Measurements from ENCODE around the gene NEGR1. TPM values are rescaled to one million over a fixed set of nuclear protein-coding genes. Genes with fewer than 3 reads are reported as not detected.

NEGR1 gene
- total and polyA plus RNA-seq, 2 experiments from 2014 or later, result 0.57 to 0.94 TPM

DNA sequence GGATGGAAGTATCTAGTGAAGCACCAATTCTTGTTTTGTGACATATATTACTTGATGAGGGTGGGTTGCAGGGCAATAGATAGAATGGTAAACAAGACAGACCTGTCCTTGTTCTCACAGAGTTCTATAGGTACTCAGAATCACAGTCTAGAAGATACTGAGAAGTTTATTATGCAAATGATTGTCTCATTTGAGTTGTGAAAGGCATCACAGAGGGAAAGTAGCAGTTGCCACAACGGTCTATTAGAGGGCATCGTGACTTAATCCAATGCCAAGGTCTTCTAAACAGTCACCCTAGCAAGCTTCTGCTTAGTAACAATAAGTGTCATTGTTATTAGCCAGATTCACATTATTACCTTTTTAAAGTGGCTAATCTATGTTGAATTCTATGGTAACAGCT lies 626.7 kb downstream of the NEGR1 start (continued):
- TF ChIP-seq, protein P1, sequence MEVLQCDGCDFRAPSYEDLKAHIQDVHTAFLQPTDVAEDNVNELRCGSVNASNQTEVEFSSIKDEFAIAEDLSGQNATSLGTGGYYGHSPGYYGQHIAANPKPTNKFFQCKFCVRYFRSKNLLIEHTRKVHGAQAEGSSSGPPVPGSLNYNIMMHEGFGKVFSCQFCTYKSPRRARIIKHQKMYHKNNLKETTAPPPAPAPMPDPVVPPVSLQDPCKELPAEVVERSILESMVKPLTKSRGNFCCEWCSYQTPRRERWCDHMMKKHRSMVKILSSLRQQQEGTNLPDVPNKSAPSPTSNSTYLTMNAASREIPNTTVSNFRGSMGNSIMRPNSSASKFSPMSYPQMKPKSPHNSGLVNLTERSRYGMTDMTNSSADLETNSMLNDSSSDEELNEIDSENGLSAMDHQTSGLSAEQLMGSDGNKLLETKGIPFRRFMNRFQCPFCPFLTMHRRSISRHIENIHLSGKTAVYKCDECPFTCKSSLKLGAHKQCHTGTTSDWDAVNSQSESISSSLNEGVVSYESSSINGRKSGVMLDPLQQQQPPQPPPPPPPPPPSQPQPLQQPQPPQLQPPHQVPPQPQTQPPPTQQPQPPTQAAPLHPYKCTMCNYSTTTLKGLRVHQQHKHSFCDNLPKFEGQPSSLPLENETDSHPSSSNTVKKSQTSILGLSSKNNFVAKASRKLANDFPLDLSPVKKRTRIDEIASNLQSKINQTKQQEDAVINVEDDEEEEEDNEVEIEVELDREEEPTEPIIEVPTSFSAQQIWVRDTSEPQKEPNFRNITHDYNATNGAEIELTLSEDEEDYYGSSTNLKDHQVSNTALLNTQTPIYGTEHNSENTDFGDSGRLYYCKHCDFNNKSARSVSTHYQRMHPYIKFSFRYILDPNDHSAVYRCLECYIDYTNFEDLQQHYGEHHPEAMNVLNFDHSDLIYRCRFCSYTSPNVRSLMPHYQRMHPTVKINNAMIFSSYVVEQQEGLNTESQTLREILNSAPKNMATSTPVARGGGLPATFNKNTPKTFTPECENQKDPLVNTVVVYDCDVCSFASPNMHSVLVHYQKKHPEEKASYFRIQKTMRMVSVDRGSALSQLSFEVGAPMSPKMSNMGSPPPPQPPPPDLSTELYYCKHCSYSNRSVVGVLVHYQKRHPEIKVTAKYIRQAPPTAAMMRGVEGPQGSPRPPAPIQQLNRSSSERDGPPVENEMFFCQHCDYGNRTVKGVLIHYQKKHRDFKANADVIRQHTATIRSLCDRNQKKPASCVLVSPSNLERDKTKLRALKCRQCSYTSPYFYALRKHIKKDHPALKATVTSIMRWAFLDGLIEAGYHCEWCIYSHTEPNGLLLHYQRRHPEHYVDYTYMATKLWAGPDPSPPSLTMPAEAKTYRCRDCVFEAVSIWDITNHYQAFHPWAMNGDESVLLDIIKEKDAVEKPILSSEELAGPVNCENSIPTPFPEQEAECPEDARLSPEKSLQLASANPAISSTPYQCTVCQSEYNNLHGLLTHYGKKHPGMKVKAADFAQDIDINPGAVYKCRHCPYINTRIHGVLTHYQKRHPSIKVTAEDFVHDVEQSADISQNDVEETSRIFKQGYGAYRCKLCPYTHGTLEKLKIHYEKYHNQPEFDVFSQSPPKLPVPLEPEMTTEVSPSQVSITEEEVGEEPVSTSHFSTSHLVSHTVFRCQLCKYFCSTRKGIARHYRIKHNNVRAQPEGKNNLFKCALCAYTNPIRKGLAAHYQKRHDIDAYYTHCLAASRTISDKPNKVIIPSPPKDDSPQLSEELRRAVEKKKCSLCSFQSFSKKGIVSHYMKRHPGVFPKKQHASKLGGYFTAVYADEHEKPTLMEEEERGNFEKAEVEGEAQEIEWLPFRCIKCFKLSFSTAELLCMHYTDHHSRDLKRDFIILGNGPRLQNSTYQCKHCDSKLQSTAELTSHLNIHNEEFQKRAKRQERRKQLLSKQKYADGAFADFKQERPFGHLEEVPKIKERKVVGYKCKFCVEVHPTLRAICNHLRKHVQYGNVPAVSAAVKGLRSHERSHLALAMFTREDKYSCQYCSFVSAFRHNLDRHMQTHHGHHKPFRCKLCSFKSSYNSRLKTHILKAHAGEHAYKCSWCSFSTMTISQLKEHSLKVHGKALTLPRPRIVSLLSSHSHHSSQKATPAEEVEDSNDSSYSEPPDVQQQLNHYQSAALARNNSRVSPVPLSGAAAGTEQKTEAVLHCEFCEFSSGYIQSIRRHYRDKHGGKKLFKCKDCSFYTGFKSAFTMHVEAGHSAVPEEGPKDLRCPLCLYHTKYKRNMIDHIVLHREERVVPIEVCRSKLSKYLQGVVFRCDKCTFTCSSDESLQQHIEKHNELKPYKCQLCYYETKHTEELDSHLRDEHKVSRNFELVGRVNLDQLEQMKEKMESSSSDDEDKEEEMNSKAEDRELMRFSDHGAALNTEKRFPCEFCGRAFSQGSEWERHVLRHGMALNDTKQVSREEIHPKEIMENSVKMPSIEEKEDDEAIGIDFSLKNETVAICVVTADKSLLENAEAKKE (CRISPR knock-in tag; IDR thresholded peaks at IDR 0.05), result no peak
- no peak for TF ChIP-seq EZH2 (IDR thresholded peaks at IDR 0.05; ENCODE audit: low read depth, unreplicated experiment)
- TF ChIP-seq POLR2AphosphoS5 (IDR thresholded peaks at IDR 0.05; ENCODE audit: low read depth), result no peak

GRCh38 chr1:71653952-71654351 lies 628.4 kb downstream of the NEGR1 start:
- H4K20me1 ChIP-seq (replicated peaks; ENCODE audit: insufficient read depth), result no peaks in the 10 kb centered on the region
- Mint-ChIP-seq H3K27ac (no peak overlapping the region), H3K27me3 (ENCODE audit: insufficient read depth, low read depth, poor library complexity) (no peaks in the 10 kb centered on the region), H3K4me1 (no peaks in the 10 kb centered on the region), H3K36me3 (ENCODE audit: low read depth) (no peaks in the 10 kb centered on the region), H3K9me3 (no peaks in the 10 kb centered on the region; the same call in 2 of the 3 replicates), H3K4me3 (no peak overlapping the region)
- H3K4me1 ChIP-seq (ENCODE audit: insufficient read depth), result no peaks in the 10 kb centered on the region
- no peaks in the 10 kb centered on the region for H3K36me3 ChIP-seq (ENCODE audit: insufficient read depth)
- H2AFZ ChIP-seq, result no peak overlapping the region
- H3F3A ChIP-seq (replicated peaks; ENCODE audit: low read depth), result no peaks in the 10 kb centered on the region
- DNase-seq (ENCODE audit: low spot score) (no peak), ATAC-seq (no peak)
- no peaks in the 10 kb centered on the region for H3K9me2 ChIP-seq (ENCODE audit: insufficient read depth)
- no peaks in the 10 kb centered on the region for H3K79me2 ChIP-seq (replicated peaks; ENCODE audit: insufficient read depth)
- H3K4me2 ChIP-seq, result no peak overlapping the region
- H3K27ac ChIP-seq (ENCODE audit: low read depth), result no peak overlapping the region
- no peaks in the 10 kb centered on the region for H3K27me3 ChIP-seq (ENCODE audit: insufficient read depth)
- H3K4me3 ChIP-seq, result no peak overlapping the region
- TF ChIP-seq, protein P2, sequence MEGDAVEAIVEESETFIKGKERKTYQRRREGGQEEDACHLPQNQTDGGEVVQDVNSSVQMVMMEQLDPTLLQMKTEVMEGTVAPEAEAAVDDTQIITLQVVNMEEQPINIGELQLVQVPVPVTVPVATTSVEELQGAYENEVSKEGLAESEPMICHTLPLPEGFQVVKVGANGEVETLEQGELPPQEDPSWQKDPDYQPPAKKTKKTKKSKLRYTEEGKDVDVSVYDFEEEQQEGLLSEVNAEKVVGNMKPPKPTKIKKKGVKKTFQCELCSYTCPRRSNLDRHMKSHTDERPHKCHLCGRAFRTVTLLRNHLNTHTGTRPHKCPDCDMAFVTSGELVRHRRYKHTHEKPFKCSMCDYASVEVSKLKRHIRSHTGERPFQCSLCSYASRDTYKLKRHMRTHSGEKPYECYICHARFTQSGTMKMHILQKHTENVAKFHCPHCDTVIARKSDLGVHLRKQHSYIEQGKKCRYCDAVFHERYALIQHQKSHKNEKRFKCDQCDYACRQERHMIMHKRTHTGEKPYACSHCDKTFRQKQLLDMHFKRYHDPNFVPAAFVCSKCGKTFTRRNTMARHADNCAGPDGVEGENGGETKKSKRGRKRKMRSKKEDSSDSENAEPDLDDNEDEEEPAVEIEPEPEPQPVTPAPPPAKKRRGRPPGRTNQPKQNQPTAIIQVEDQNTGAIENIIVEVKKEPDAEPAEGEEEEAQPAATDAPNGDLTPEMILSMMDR (conservative IDR thresholded peaks at IDR 0.05; ENCODE audit: low read depth in 2 of 2), result no peak
- TF ChIP-seq JUNB (IDR thresholded peaks at IDR 0.05; ENCODE audit: unreplicated experiment), result no peak
- no peak for TF ChIP-seq NANOG (IDR thresholded peaks at IDR 0.05; ENCODE audit: borderline replicate concordance)
- TF ChIP-seq, protein P1 (CRISPR knock-in tag; IDR thresholded peaks at IDR 0.05), result no peak
- TF ChIP-seq STAT1 (IDR thresholded peaks at IDR 0.05; ENCODE audit: unreplicated experiment), result no peak
- no peak for TF ChIP-seq POLR2AphosphoS5 (IDR thresholded peaks at IDR 0.05; ENCODE audit: low read depth)
- TF ChIP-seq EZH2 (IDR thresholded peaks at IDR 0.05; ENCODE audit: low read depth, unreplicated experiment), result no peak
- TF ChIP-seq ZNF114 (CRISPR knock-in tag; IDR thresholded peaks at IDR 0.05), result no peak

Data from GM23338 (cell line).